Peyer's patch (tissue), 4 donors: ENCODE measurements around the gene FOXK1. TPM values are rescaled to one million over a fixed set of nuclear protein-coding genes. Genes with fewer than 3 reads are reported as not detected.
A peak's percentile ranks its signal among the peaks of the same experiment; 100 is the strongest.

Source experiments
- DNase-seq, 3 donors: peaks; one replicate each; pipeline ENCODE4 v3.0.0-alpha.2; 2017 to 2019
- H3K27ac ChIP-seq, 4 donors: fragments of 200-600 bp; sonication (generic); one replicate each; pipeline ENCODE4 v1.5.1; 2016 to 2019
- H3K27me3 ChIP-seq, 2 donors: fragments of 200-600 bp; sonication (generic); one replicate each; pipeline ENCODE4 v1.5.1; 2019
- H3K36me3 ChIP-seq, 3 donors: fragments of 200-600 bp; sonication (generic); one replicate each; pipeline ENCODE4 v1.5.1; 2016 to 2019
- H3K4me1 ChIP-seq, 4 donors: fragments of 200-600 bp; sonication (generic); one replicate each; pipeline ENCODE4 v1.5.1; 2016 to 2019
- H3K4me3 ChIP-seq, 4 donors: fragments of 200-600 bp; sonication (generic); 1 replicate in 3 of 4; 2 replicates in 1 of 4; pipeline ENCODE4 v1.5.1; 2016 to 2019; ENCODE audit warnings: mild to moderate bottlenecking in 1 of 4
- H3K9me3 ChIP-seq, 4 donors: fragments of 200-600 bp; sonication (generic); one replicate each; pipeline ENCODE4 v1.5.1; 2016 to 2019; ENCODE audit warnings: mild to moderate bottlenecking in 1 of 4
- CTCF ChIP-seq, 6 experiments: fragments of 450-650 bp in 4 of 6; fragments of 200-600 bp in 2 of 6; sonication (generic) in 1 of 6; IDR thresholded peaks; one replicate each; pipeline ENCODE4 v1.5.1; 2017 to 2019; ENCODE audit warnings: antibody characterized with exemption in 6 of 6, mild to moderate bottlenecking in 3 of 6, moderate library complexity in 1 of 6
- POLR2A ChIP-seq, 2 donors: fragments of 450-650 bp; IDR thresholded peaks; one replicate each; pipeline ENCODE4 v1.5.1; 2017; ENCODE audit warnings: antibody characterized with exemption in 2 of 2, mild to moderate bottlenecking in 2 of 2, moderate library complexity in 2 of 2
- total RNA-seq, 4 donors: library from RNA; depleted of rRNA; stranded (reverse); fragments of >200 nt; gene quantifications; one replicate each; pipeline ENCODE4 v1.1.0, GENCODE V29; 2016

The FOXK1 gene
- total RNA-seq, 4 donors from 2014 or later, result 14.9 to 47.0 (median 36.1) TPM

GRCh38 chr7:4733936-4734528, 51.9 kb downstream of the FOXK1 start:
- no peaks in the 10 kb centered on the region for H3K9me3 ChIP-seq
- no peak for DNase-seq
- H3K36me3 ChIP-seq, result no peaks in the 10 kb centered on the region
- no peaks in the 10 kb centered on the region for H3K27me3 ChIP-seq
- H3K4me1 ChIP-seq, result peaks cover 0 to 7% (median 0%) of the 10 kb centered on the region in 4 donors
- H3K4me3 ChIP-seq, result no peak overlapping the region
- TF ChIP-seq POLR2A (IDR thresholded peaks at IDR 0.05) (no peak), CTCF (IDR thresholded peaks at IDR 0.05) (no peak)
- no peak overlapping the region for H3K27ac ChIP-seq

- H3K4me1 ChIP-seq, result peaks cover 0 to 14% (median 0%) of the 10 kb centered on the region in 4 donors
- no peak overlapping the region for H3K4me3 ChIP-seq
- H3K9me3 ChIP-seq, result no peaks in the 10 kb centered on the region
- no peak for DNase-seq
- no peaks in the 10 kb centered on the region for H3K36me3 ChIP-seq
- TF ChIP-seq POLR2A (IDR thresholded peaks at IDR 0.05) (no peak), CTCF (IDR thresholded peaks at IDR 0.05) (no peak)
- no peaks in the 10 kb centered on the region for H3K27me3 ChIP-seq
- no peak overlapping the region for H3K27ac ChIP-seq
These were observed 52.7 kb downstream of the FOXK1 start for GRCh38 chr7:4734587-4735345.

- Histone ChIP-seq H3K9me3 (no peaks in the 10 kb centered on the region), H3K27me3 (no peaks in the 10 kb centered on the region), H3K4me1 (peaks cover 0 to 17% (median 0%) of the 10 kb centered on the region in 4 donors), H3K36me3 (peaks cover 0 to 18% (median 0%) of the 10 kb centered on the region in 3 donors), H3K27ac (no peak overlapping the region), H3K4me3 (no peak overlapping the region)
- DNase-seq, result no peak
- no peak for TF ChIP-seq POLR2A (IDR thresholded peaks at IDR 0.05)
- no peak for TF ChIP-seq CTCF (IDR thresholded peaks at IDR 0.05)
These were observed 55.2 kb downstream of the FOXK1 start for GRCh38 chr7:4737300-4737699.

GRCh38 chr7:4738711-4739527, 56.8 kb downstream of the FOXK1 start:
- Histone ChIP-seq H3K9me3 (no peaks in the 10 kb centered on the region), H3K4me3 (peak overlapping the region in 1 of 4 donors; percentile 8), H3K36me3 (peaks cover 0 to 27% (median 0%) of the 10 kb centered on the region in 3 donors), H3K27ac (peak overlapping the region in 3 of 4 donors; percentile 30 to 44 (median 42)), H3K27me3 (no peaks in the 10 kb centered on the region), H3K4me1 (peaks cover 0 to 26% (median 0%) of the 10 kb centered on the region in 4 donors)
- no peak for DNase-seq
- no peak for TF ChIP-seq CTCF (IDR thresholded peaks at IDR 0.05)
- no peak for TF ChIP-seq POLR2A (IDR thresholded peaks at IDR 0.05)

GRCh38 chr7:4739528-4739992, 57.5 kb downstream of the FOXK1 start:
- no peak for DNase-seq
- Histone ChIP-seq H3K4me1 (peaks cover 0 to 32% (median 2%) of the 10 kb centered on the region in 4 donors), H3K27ac (peak overlapping the region in 3 of 4 donors; percentile 30 to 44 (median 42)), H3K4me3 (peak overlapping the region in 1 of 4 donors; percentile 8), H3K9me3 (no peaks in the 10 kb centered on the region), H3K36me3 (peaks cover 0 to 27% (median 0%) of the 10 kb centered on the region in 3 donors), H3K27me3 (no peaks in the 10 kb centered on the region)
- TF ChIP-seq CTCF (IDR thresholded peaks at IDR 0.05) (peak in 2 of 6 experiments; percentile 13 to 23), POLR2A (IDR thresholded peaks at IDR 0.05) (no peak)
